Smooth muscle cell (in vitro differentiated cells): ENCODE measurements around the gene GADD45A. TPM values are rescaled to one million over a fixed set of nuclear protein-coding genes. Genes with fewer than 3 reads are reported as not detected.
"Not testable (repeated sequence)": the region's sequence is repeated elsewhere in the genome, so short reads cannot be mapped to it uniquely, and the experiment has no call there.

Experiments used
- DNase-seq: peaks from one replicate; lab custom pipeline; 2025; ENCODE audit not compliant: unreplicated experiment; lab: John Stamatoyannopoulos, UW
- H2AFZ ChIP-seq: fragments of 200-600 bp; sonication (generic); 2 replicates; pipeline ENCODE4 v1.6.0; 2016; ENCODE audit warnings: antibody characterized with exemption, low read depth, mild to moderate bottlenecking
- H3F3A ChIP-seq: fragments of 200-600 bp; sonication (generic); 2 replicates; pipeline ENCODE4 v1.6.0; 2017; ENCODE audit warnings: antibody characterized with exemption, low read depth
- H3K27ac ChIP-seq: fragments of 200-600 bp; sonication (generic); 2 replicates; pipeline ENCODE4 v1.5.1; 2016; ENCODE audit warnings: low read depth, mild to moderate bottlenecking
- H3K27me3 ChIP-seq: fragments of 200-600 bp; sonication (generic); 2 replicates; pipeline ENCODE4 v1.6.1; 2016; ENCODE audit warnings: low read depth, mild to moderate bottlenecking
- H3K36me3 ChIP-seq: fragments of 200-600 bp; sonication (generic); 2 replicates; pipeline ENCODE4 v1.5.1; 2016; ENCODE audit warnings: low read depth
- H3K4me1 ChIP-seq: fragments of 200-600 bp; sonication (generic); 2 replicates; pipeline ENCODE4 v1.5.1; 2016; ENCODE audit warnings: low read depth
- H3K4me2 ChIP-seq: fragments of 200-600 bp; sonication (generic); 2 replicates; pipeline ENCODE4 v1.6.0; 2016; ENCODE audit warnings: mild to moderate bottlenecking
- H3K4me3 ChIP-seq: fragments of 200-600 bp; sonication (generic); 2 replicates; pipeline ENCODE4 v1.5.1; 2016; ENCODE audit warnings: mild to moderate bottlenecking
- H3K79me2 ChIP-seq: fragments of 200-600 bp; sonication (generic); 2 replicates; pipeline ENCODE4 v1.6.0; 2016; ENCODE audit warnings: low read depth, mild to moderate bottlenecking
- H3K9ac ChIP-seq: fragments of 200-600 bp; sonication (generic); 2 replicates; pipeline ENCODE4 v1.6.0; 2016; ENCODE audit warnings: low read depth
- H3K9me3 ChIP-seq: fragments of 200-600 bp; sonication (generic); replicated peaks from 2 replicates; pipeline ENCODE4 v1.5.1; 2016; ENCODE audit warnings: low read depth
- H4K20me1 ChIP-seq: fragments of 200-600 bp; sonication (generic); 2 replicates; pipeline ENCODE4 v1.6.0; 2016; ENCODE audit warnings: low read depth
- WGBS: methylation state at CpG from one replicate; pipeline ENCODE4 v1.1.7; 2016; ENCODE audit warnings: low lambda C conversion rate; 5-methylcytosine and 5-hydroxymethylcytosine counted together
- polyA plus RNA-seq: library from polyadenylated mRNA; unstranded; fragments of >200 nt; fragmentation: Nextera tagmentation; extraction: Ambion mirVana; gene quantifications from 2 replicates; pipeline ENCODE4 v1.2.1, GENCODE V29; 2016
- total RNA-seq: library from RNA; depleted of rRNA; stranded (reverse); fragments of >200 nt; gene quantifications from 2 replicates; pipeline ENCODE4 v1.2.3, GENCODE V29; 2014
- TF ChIP-seq, protein P1 (sequence below): fragments of 200-600 bp; sonication (generic); IDR thresholded peaks from 2 replicates; pipeline ENCODE4 v1.5.1; 2017; ENCODE audit warnings: borderline replicate concordance, mild to moderate bottlenecking, antibody characterized with exemption; ENCODE audit not compliant: insufficient read depth, poor library complexity, severe bottlenecking

GADD45A gene
- total and polyA plus RNA-seq, 2 experiments from 2014 or later = 130 to 205 TPM

- Histone ChIP-seq H3K27me3 (peaks cover 3% of the 10 kb centered on the region), H3K27ac (no peak overlapping the region), H3K79me2 (no peaks in the 10 kb centered on the region), H2AFZ (no peak overlapping the region), H3K4me1 (no peaks in the 10 kb centered on the region), H3K4me3 (no peak overlapping the region), H4K20me1 (no peaks in the 10 kb centered on the region), H3K9ac (no peak overlapping the region), H3F3A (no peaks in the 10 kb centered on the region), H3K4me2 (no peak overlapping the region), H3K36me3 (no peaks in the 10 kb centered on the region), H3K9me3 (no peaks in the 10 kb centered on the region)
- 95% methylated on average over 1 of the region's 1 CpG for WGBS
- no peak for DNase-seq
- TF ChIP-seq, protein P1, sequence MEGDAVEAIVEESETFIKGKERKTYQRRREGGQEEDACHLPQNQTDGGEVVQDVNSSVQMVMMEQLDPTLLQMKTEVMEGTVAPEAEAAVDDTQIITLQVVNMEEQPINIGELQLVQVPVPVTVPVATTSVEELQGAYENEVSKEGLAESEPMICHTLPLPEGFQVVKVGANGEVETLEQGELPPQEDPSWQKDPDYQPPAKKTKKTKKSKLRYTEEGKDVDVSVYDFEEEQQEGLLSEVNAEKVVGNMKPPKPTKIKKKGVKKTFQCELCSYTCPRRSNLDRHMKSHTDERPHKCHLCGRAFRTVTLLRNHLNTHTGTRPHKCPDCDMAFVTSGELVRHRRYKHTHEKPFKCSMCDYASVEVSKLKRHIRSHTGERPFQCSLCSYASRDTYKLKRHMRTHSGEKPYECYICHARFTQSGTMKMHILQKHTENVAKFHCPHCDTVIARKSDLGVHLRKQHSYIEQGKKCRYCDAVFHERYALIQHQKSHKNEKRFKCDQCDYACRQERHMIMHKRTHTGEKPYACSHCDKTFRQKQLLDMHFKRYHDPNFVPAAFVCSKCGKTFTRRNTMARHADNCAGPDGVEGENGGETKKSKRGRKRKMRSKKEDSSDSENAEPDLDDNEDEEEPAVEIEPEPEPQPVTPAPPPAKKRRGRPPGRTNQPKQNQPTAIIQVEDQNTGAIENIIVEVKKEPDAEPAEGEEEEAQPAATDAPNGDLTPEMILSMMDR = no peak
Observed at GRCh38 chr1:67664048-67664447, 21.0 kb upstream of the GADD45A start.

- H3K9ac ChIP-seq, H2AFZ ChIP-seq, H4K20me1 ChIP-seq, H3K79me2 ChIP-seq, H3K36me3 ChIP-seq, H3K4me1 ChIP-seq, H3K4me2 ChIP-seq, DNase-seq, H3K9me3 ChIP-seq, H3K4me3 ChIP-seq, H3F3A ChIP-seq, H3K27ac ChIP-seq: not testable (repeated sequence)
- H3K27me3 ChIP-seq = peaks cover 10% of the 10 kb centered on the region
Observed at GRCh38 chr1:67665307-67665706, 19.7 kb upstream of the GADD45A start.

GRCh38 chr1:67666636-67667035 is 18.4 kb upstream of the GADD45A start:
- 94% methylated on average over 5 of the region's 5 CpGs for WGBS
- Histone ChIP-seq H3K36me3 (no peaks in the 10 kb centered on the region), H3F3A (no peaks in the 10 kb centered on the region), H3K79me2 (no peaks in the 10 kb centered on the region), H3K27me3 (peaks cover 16% of the 10 kb centered on the region), H4K20me1 (no peaks in the 10 kb centered on the region), H3K4me2 (no peak overlapping the region), H3K27ac (no peak overlapping the region), H3K4me3 (no peak overlapping the region), H3K4me1 (no peaks in the 10 kb centered on the region), H3K9ac (no peak overlapping the region), H3K9me3 (no peaks in the 10 kb centered on the region), H2AFZ (no peak overlapping the region)
- DNase-seq = no peak
- TF ChIP-seq, protein P1 = no peak

- TF ChIP-seq, protein P1 = no peak
- Histone ChIP-seq H3K27ac (no peak overlapping the region), H3F3A (no peaks in the 10 kb centered on the region), H3K79me2 (no peaks in the 10 kb centered on the region), H3K4me3 (no peak overlapping the region), H3K9me3 (no peaks in the 10 kb centered on the region), H3K27me3 (peaks cover 13% of the 10 kb centered on the region), H3K36me3 (no peaks in the 10 kb centered on the region), H4K20me1 (no peaks in the 10 kb centered on the region), H3K4me2 (no peak overlapping the region), H3K9ac (no peak overlapping the region), H3K4me1 (no peaks in the 10 kb centered on the region), H2AFZ (no peak overlapping the region)
- WGBS = 55% methylated on average over 1 of the region's 1 CpG
- DNase-seq = no peak
Observed at GRCh38 chr1:67668660-67669059, 16.3 kb upstream of the GADD45A start.
